Lower leg skin (tissue), 4 donors: ENCODE data around the gene AFTPH. TPM values are rescaled to one million over a fixed set of nuclear protein-coding genes. Genes with fewer than 3 reads are reported as not detected.

Experiments used
- DNase-seq, 2 donors: peaks; one replicate each; pipeline ENCODE4 v3.0.0-alpha.2; 2019; ENCODE audit warnings: low spot score in 2 of 2
- H3K4me3 ChIP-seq: fragments of 200-600 bp; sonication (generic); 2 replicates; pipeline ENCODE4 v1.5.1; 2017; ENCODE audit warnings: mild to moderate bottlenecking, low read depth; ENCODE audit not compliant: poor library complexity, severe bottlenecking
- POLR2A ChIP-seq, 2 donors: fragments of 450-650 bp; IDR thresholded peaks; one replicate each; pipeline ENCODE4 v1.6.1; 2016 to 2017; ENCODE audit warnings: antibody characterized with exemption in 2 of 2, mild to moderate bottlenecking in 1 of 2, moderate library complexity in 1 of 2
- WGBS, 2 donors: methylation state at CpG; one replicate each; pipeline ENCODE4 v1.1.5; 2018; 5-methylcytosine and 5-hydroxymethylcytosine counted together
- intact Hi-C: fragments of 100-400 bp; cut with DNase I; formaldehyde crosslinking; loops from one replicate; pipeline ENCODE4 v1.15.0; 2023; ENCODE audit warnings: low total_unique reads
- total RNA-seq, 4 donors: library from RNA; depleted of rRNA; stranded (reverse); fragments of >200 nt; gene quantifications; one replicate each; pipeline ENCODE4 v1.1.0, GENCODE V29; 2016
- TF ChIP-seq, protein P1 (sequence below), 3 donors: fragments of 450-650 bp; IDR thresholded peaks; one replicate each; pipeline ENCODE4 v1.5.1; 2016; ENCODE audit warnings: antibody characterized with exemption in 3 of 3, mild to moderate bottlenecking in 3 of 3, moderate library complexity in 2 of 3

AFTPH gene
- total RNA-seq, 4 donors from 2014 or later: 46.4 to 53.8 (median 49.6) TPM

DNA sequence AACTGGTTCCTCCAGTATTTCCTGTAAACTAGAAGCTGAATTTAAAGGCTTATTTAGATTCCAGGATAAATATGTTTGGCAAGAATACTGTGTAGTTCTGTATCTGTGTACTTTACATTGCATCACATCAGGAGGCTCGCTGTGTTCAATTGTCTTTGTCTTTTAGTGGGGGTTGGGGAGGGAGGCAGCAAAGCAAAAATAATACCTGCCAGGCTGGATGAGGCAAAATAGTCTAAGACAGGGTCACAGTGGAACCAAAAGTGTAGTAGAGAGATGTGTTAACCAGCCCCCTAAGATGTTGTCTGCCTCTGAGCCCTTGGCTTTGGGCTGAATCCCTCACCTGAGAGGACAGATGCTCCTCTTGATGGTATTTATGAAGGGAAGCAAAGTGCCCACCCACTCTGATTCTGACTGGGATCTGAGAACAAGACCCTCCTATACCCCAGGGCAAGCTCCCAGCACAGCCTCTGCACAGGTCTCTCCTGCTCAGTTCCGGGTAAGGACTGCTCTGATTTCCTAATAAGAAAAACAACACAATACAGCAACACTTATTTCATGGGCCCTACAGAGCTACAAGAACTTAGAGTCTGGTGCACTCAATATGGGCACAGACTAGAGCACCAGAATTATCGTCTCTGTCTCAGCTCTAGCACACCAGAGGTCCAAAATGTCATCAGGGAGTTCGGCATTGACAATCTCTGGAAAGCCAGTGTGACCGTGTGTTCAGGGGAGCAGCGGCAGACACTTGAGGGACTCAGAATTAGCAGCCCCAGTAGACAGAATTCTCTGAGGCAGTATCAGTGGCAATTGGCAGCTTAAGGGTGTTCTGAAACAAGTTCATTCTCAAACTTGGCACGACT, 7.2 kb upstream of the AFTPH start:
- 78 to 85% methylated on average over 7 of the region's 7 CpGs for WGBS, 2 donors
- no peak overlapping the region for H3K4me3 ChIP-seq
- DNase-seq: no peak
- TF ChIP-seq POLR2A (IDR thresholded peaks at IDR 0.05): no peak
- TF ChIP-seq, protein P1, sequence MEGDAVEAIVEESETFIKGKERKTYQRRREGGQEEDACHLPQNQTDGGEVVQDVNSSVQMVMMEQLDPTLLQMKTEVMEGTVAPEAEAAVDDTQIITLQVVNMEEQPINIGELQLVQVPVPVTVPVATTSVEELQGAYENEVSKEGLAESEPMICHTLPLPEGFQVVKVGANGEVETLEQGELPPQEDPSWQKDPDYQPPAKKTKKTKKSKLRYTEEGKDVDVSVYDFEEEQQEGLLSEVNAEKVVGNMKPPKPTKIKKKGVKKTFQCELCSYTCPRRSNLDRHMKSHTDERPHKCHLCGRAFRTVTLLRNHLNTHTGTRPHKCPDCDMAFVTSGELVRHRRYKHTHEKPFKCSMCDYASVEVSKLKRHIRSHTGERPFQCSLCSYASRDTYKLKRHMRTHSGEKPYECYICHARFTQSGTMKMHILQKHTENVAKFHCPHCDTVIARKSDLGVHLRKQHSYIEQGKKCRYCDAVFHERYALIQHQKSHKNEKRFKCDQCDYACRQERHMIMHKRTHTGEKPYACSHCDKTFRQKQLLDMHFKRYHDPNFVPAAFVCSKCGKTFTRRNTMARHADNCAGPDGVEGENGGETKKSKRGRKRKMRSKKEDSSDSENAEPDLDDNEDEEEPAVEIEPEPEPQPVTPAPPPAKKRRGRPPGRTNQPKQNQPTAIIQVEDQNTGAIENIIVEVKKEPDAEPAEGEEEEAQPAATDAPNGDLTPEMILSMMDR (IDR thresholded peaks at IDR 0.05): no peak
- intact Hi-C loops: no loop called here

DNA sequence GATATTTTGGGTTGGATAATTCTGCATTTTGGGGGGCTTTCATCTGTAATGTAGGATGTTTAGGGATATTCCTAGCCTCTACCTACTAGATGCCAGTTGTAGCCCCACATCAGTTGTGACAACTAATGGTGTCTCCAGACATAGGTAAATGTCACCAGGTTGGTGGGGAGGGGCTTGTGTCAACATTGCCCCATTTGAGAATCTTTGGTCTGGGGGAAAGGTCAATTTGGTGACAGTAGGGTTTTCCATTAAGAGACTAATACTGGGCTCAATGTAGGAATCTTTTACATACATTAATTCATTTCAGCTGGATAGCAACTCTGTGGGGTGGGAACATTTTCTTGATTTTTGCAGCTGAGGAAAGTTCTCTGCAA, 6.6 kb upstream of the AFTPH start:
- TF ChIP-seq, protein P1 (IDR thresholded peaks at IDR 0.05): no peak
- no peak for TF ChIP-seq POLR2A (IDR thresholded peaks at IDR 0.05)
- no peak overlapping the region for H3K4me3 ChIP-seq
- no peak for DNase-seq
- intact Hi-C loops: no loop called here

DNA sequence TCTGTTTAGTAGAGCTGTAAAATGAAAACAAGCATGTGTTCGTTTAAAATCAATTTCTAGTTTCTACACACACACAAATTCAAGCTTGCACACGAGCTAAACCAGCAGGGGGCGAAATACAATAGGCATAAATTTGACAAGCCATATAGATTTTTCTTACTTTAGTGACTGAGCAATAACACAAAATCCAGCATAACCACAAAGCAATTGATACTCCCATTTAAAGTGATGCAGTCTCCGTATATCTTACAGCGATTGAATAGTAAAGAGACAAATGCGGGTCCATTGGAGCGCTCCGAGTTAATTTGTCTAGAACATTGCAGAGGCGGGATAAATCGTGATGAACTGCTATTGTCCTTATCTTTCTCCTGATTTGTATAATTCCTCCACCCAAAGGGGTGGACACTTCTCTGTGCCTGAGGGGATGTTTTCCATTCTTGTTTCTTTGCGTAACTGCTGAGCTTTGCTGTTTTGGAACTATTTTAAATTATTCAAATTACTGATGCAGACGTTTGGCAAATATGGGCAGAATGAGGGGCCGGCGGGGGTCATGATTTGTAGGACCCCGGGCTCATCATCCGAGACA, 1.2 kb upstream of the AFTPH start:
- 0% methylated on average over 16 of the region's 16 CpGs for WGBS, 2 donors
- H3K4me3 ChIP-seq: peak overlapping the region; percentile 45
- intact Hi-C loops: loop anchor here (10.0 kb wide), 1 partner anchor 352 kb away; no protein-coding TSS in a partner anchor
- peak; percentile 66 to 90 for DNase-seq
- TF ChIP-seq, protein P1 (IDR thresholded peaks at IDR 0.05): peak in 1 of 3 donors; percentile 47
- TF ChIP-seq POLR2A (IDR thresholded peaks at IDR 0.05): no peak

DNA sequence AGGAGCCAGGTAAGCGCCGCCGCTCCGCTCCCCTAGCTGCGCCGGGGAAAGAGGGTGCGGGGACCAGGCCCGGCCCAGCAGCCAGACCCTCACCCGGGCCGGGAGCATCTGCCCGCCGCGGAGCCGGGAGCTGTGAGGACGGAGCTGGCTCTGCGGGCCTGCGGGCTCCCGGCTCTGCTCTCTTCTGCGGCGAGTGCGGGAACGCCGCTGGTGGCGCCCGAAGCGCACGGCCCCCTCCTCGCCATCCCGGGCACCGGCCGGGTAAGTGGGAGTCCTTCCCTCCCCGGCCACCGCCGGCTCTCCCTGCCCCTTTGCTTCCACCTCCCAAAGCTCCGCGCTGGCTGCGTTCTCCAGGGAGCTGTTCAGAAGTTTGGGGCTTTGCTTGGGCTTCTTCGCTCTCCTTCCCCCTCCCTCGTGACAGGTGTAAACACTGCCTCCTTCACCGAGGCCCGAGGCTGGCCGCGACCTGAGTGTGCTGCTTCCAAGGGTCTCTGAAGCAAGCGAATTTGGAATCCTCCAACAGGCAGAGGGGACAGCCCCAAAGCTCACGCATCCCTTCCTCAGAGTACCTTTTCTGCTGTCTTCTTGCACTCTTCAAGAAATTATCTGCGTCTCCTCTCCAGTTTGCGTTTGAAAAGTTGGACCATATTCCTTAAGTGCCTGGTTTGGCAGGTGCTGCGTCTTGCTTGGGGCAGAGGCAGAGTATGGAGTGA, 632 bp downstream of the AFTPH start:
- WGBS, 2 donors: 0 to 1% methylated on average over 15 to 34 of the region's 48 CpGs
- intact Hi-C loops: loop anchor here (10.0 kb wide), 1 partner anchor 350 kb away; no protein-coding TSS in a partner anchor
- H3K4me3 ChIP-seq: peak overlapping the region; percentile 87
- TF ChIP-seq, protein P1 (IDR thresholded peaks at IDR 0.05): no peak
- no peak for TF ChIP-seq POLR2A (IDR thresholded peaks at IDR 0.05)
- DNase-seq: peak; percentile 22 to 88

DNA sequence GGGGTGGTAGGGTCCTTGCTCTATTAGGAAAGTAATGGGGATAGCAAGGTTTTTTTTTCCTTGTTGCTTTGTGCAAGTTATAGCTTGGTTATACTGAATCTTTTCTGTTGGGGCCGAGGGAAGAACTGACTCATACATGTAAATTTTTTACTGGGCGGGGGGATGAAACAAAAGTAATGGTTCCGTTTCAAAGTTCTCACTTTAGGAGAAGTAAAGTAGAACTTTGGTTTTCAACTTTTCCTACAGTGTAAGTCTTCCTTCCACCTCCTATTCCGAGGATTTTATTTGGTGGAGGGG, 1.1 kb downstream of the AFTPH start:
- no peak for DNase-seq
- WGBS, 2 donors: 2 to 4% methylated on average over 4 of the region's 4 CpGs
- intact Hi-C loops: loop anchor here (10.0 kb wide), 1 partner anchor 350 kb away; no protein-coding TSS in a partner anchor
- peak overlapping the region; percentile 87 for H3K4me3 ChIP-seq
- TF ChIP-seq, protein P1 (IDR thresholded peaks at IDR 0.05): no peak
- no peak for TF ChIP-seq POLR2A (IDR thresholded peaks at IDR 0.05)
